HG02870 (cell line): ENCODE results near the gene HIKESHI.
"Not testable (repeated sequence)": the region's sequence is repeated elsewhere in the genome, so short reads cannot be mapped to it uniquely, and the experiment has no call there.

Experiments
- ATAC-seq: cut with Tn5 transposase; IDR thresholded peaks from one replicate; pipeline ENCODE4 v1.9.1; 2021; ENCODE audit warnings: mild to moderate bottlenecking, moderate library complexity; ENCODE audit not compliant: unreplicated experiment

Gene HIKESHI, protein sequence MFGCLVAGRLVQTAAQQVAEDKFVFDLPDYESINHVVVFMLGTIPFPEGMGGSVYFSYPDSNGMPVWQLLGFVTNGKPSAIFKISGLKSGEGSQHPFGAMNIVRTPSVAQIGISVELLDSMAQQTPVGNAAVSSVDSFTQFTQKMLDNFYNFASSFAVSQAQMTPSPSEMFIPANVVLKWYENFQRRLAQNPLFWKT

DNA sequence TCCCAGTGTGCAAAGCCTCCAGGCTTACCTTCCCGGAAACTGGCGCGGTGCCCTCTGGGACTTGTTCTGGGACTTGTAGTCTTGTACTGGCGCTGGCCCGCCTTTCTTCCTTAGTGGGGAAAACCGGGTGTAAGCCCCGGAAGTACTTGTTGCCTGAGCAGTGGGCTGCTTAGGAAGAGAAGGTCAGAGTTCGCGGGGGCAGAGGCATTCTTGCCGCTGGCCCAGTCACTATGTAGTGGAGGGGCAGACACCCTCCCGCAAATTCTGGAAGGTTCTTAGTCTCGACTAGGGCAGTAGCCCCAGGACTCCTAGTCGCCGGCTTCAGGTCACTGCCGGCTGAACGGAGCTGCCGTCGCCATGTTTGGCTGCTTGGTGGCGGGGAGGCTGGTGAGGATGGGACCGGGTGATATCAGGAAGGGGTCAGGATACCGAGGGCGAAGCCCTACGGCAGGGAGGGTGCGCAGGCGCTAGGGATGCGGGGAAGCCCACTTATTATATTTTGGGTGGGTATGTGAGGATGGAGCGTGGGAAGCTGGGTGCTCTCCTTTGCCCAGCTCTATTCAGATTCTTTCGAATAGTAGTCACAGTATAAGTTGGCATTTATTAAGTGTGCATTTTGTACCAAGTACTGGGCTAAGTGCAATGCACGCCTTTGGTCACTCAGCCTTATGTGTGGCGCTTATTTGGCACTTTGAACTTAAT is at the start of gene HIKESHI:
TSS of gene HIKESHI (plus strand) at position 149 of the 702 bp plus-strand sequence. CDS start at position 358, 209 bp downstream.
- ATAC-seq = peak; percentile 99

- peak; percentile 89 for ATAC-seq
Measured at GRCh38 chr11:86255896-86256295, 46.1 kb upstream of the HIKESHI start.

DNA sequence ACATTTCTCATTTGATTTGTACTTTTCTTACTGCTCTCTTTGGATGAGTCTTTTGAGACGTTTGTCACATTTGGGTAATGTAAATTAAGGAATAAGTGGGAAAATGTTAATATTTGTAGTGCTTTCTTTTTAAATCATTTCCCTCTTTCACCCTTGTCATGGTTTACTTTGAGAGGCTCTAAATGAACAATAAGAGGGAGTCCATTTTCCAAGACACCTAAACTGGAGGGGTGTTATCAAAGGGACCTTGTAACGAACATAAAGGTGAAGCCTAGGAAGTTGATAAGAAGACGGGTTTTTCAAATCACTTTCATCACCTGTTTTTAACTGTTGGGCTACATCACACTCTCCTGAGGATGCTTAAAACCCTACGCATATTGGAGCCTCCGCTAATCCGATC is 45.4 kb upstream of the HIKESHI start:
- no peak for ATAC-seq

DNA sequence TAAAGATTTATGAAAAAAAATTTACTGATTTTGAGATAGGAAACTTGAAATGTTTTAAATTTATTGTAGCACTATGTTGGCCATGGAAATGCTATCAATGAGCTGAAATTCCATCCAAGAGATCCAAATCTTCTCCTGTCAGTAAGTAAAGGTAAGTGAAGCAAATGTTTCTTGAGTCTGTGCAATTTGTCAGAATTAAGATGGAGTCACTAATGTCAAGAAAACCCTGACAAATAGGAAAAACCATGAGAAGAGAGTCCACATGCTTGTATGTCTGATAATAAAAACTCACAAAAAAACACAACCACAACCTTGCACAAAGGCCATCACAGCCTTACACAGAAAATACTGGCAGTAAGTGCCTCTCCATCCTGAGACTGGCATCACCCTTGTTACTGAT is 44.6 kb upstream of the HIKESHI start:
- ATAC-seq = no peak

GRCh38 chr11:86259730-86260129 is 42.3 kb upstream of the HIKESHI start:
- ATAC-seq = no peak

DNA sequence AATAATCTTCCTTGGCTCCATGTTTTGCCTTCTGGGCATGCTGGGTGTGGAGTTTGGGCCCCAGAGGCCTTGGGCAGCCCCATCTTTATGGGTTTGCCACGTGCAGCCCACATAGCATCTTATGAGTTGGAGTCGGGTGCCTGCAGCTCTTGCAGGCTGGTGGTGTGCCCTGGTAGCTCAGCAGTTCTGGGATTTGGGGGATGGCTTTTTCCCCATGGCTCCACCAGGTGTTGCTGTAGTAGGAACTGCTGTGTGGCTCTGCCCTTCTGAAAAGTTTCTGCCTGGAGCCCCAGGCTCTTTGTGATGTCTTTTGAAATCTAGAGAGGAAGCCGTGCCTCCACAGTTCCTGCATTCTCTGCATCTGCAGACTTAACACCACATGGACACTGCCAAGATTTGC is 40.7 kb upstream of the HIKESHI start:
- ATAC-seq = no peak

- no peak for ATAC-seq
Measured at GRCh38 chr11:86262387-86262786, 39.7 kb upstream of the HIKESHI start.

GRCh38 chr11:86264649-86265048 is 37.4 kb upstream of the HIKESHI start:
- no peak for ATAC-seq

GRCh38 chr11:86265194-86265593 is 36.8 kb upstream of the HIKESHI start:
- ATAC-seq = no peak

DNA sequence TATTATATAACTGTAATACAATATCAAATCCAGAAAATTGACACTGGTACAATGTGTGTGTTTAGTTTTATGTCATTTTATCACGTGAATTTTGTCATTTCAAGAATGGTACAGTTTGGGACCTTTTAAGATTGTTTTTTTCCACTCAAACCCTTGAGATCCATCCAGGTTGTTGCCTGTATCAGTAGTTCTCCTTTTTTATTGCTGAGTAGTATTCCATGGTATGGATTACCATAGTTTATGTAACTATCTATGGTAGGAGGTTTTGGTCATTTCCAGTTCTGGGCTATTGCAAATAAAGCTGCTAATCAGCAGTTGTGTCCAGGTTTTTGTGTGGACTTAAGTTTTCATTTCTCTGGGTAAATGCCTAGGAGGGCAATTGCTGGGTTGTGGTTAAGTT is 32.4 kb upstream of the HIKESHI start:
- no peak for ATAC-seq

DNA sequence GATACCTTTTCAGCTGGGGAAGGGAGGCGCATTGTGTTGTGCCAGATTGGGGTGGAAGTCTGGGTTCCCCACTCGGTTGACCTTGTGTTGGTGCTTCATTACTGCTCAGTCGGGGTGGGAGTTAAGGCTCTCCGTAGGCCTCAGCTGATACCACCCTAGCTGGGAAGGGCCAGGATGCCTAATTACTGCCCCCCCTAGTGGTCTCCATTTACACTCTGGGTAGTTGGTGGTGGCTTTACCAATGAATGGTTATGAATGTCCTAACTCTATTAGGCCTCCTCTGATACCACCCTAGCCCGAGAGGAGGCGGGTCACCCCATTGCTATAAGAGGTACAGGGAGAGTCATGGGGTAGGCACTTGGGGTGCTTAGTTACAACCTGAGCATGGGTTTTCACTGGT is 27.5 kb upstream of the HIKESHI start:
- no peak for ATAC-seq

DNA sequence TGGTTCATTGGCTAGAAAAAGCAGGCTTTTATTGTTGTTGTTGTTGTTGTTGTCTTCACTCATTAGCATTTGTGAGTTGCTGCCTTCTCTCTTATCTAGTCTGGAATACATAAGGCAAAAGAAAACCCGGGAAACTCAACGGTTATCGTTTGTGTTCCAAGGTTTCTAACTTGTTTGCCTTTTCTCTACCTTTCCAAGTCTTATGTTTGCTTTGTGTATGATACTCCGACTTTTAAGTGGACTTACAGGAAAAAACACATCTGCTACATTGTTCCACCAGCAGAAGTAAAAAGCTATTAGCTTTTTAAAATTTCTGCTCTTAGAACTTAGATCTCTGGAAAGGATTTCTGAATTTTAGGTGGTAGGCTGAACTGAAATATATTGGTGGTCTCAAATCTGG is 27.0 kb upstream of the HIKESHI start:
- ATAC-seq = no peak

DNA sequence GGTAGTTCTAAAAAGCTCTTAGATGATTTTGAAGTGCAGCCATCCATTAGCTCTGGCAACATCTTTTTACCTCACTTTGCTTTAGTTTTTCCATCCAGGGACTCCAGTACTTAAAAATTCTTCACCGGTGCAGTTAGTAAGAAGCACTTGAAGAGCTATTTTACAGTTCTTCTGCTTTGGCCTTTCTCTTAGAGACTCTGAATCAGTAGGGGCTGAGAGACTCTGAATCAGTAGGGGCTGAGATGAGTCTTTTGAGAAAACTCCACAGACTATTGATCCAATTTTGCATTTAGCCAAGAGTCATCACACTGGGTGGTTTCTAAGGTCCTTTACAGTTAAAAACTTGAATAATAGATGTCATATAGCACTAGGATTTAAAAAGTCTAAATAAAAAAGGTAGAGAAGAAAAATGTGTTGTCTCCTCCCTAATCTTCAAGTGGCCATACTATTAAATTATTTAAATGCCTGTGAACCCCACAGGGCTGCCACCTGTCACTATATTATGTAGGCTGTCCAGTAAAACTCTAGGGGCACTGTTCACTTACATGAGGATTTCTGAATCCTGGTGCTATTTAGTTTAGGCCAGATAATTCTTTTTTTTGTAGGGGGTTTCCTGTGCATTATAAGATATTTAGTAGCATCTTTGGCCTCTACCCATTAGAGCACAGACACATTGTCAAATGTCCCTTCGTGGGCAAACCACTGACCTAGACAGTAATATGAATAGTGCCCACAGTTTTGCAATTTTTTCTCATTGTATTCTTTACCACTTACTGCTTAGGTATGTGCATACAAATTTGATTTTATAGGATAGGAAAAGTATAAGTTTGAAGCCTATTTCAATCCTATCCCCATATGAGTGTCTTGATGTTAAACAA is 26.3 kb upstream of the HIKESHI start:
- ATAC-seq = no peak

DNA sequence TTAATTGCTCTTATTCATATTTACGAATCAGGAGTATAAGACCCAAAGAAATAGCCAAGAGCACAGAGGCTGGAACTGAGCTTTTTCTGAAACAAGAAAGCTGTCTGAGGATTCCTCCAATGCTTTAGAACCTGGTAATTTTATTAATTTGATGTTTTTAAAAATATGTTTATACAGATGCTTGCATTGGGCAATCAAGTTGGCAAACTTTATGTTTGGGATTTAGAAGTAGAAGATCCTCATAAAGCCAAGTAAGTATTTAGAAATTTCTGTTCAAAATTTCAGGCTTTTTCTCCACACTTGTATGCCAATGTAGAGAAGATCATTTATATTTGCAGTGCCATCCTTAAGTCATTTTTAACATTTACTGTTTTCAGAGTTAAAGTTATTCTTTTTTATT is 24.3 kb upstream of the HIKESHI start:
- no peak for ATAC-seq

DNA sequence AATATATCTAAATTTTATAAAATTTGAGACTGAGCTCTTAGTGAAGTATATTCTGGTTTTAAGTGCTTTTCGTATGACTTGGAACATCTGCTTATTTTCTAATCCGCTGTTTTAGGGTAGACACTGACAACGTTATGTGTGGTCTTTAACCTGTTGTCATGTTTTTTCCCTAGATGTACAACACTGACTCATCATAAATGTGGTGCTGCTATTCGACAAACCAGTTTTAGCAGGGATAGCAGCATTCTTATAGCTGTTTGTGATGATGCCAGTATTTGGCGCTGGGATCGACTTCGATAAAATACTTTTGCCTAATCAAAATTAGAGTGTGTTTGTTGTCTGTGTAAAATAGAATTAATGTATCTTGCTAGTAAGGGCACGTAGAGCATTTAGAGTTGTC is 23.8 kb upstream of the HIKESHI start:
- ATAC-seq = no peak

DNA sequence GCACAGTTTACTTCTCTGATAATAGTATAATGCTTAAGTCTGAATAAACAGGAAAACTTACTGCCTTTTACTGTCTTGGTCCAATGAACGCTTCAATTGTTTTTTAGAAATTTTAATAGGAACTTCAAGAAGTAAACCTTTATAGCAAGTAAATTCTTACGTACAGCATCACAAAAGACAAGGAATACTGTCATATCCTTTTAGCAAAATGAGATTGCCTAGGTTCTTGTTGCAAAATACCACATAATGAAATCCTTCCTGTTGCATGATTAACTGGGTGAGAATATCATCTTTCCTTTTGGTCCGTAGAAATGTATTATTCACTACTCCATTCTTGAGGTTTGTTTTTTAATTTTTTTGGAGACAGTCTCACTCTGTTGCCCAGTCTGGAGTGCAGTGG is 22.3 kb upstream of the HIKESHI start:
- ATAC-seq = no peak

GRCh38 chr11:86287468-86287796 is 14.6 kb upstream of the HIKESHI start:
- no peak for ATAC-seq

DNA sequence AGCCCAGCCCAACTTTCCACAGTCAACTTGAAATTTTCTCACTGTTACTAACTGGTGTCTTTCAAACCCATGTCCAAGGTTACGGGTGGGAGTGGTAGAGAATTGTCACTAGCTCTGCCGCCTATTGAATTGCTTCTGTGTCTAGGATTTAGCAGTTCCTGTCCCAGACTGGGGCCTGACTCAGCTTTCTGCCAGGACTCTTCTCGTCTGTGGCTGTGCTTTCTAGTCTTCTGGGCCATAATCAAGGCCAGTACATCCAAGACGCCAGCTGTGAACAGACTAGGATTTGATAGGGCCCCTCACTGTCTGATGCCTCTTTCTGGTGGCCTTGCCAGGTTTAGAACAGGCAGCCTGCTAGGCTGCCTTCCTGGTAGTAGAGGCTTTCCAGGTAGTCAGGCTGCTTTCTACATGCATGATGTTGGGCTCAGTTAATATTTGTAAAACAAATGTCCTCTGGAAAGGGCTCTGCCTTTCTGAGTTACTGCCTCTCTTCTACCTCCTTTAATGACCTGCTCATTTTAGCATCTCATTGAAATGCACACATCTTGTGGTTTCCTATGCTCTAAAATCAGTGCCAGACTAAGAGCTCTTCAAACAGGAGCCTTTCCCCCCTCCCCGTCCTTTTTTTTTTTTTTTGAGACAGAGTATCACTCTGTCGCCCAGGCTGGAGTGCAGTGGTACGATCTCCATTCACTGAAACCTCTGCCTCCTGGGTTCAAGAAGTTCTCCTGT is 13.1 kb upstream of the HIKESHI start:
- no peak for ATAC-seq

DNA sequence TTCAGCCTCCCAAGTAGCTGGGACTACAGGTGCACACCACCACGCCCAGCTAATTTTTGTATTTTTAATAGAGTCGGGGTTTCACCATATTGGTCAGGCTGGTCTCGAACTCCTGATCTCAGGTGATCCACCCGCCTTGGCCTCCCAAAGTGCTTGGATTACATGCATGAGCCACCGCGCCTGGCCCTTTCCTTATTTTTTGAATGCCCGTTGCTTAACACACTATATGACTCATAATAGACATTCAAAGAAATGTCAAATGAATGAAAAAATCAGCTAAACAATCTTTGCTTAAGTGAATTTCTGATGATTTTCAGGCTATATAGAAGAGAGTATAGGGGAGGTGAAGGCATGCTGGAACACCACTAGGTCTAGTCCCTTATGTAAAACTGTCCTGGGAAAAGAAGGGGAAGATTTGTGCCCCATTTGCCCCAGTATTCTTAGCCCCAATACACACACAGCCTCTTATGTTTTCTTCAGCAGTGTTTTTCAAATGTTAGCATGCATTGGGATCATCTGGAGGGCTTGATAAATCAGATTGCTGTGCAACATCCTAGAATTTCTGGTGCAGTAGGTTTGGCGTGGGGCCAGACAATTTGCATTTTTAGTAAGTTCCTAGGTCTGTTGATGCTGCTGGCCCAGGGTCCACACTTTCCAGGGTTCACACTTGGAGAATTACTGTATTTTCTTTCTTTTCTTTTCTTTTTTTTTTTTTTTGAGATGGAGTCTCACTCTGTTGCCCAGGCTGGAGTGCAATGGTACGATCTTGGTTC is 12.3 kb upstream of the HIKESHI start:
- ATAC-seq = not testable (repeated sequence)

DNA sequence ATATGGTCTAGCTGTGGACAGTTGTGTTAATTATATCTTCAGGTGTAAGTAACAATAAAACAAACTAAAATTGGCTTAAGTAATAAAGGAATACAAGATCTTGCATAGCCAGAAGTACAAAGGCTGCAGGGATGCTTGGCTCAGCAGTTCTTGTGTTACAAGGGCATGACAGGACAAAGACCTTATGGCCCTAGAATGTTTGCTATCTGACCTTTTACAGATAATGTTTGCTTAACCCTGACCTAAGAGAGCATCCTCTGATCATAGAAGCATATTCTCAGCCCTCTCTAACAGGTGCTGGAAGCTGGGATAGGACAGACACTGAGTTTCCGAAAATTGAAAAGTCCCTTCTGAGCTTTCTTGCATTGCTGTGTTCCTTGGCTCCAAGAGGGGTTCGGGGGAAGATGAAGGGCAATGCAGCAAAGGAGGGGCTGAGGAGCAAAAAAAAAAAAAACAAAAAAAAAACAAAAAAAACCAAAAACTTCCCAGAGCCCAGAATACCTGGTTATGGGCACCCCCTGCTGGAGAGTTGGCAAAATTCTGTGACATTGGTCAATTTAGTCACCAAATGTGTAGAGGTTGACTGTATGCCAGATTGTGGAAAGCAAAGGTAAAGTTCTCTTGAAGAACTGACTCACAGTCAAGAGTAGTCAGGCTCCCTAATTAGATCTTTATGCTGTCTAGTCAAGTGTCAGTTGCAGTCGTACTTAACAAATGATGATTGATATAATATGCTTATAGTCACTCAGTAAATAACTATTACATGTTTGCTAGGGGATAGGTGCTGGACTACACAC is 10.4 kb upstream of the HIKESHI start:
- no peak for ATAC-seq
